ENCODE measurements around the gene SPATA46.

GRCh38 chr1:162407539-162407938 lies 30.9 kb upstream of the SPATA46 start:
- TF ChIP-seq CTCF (conservative IDR thresholded peaks at IDR 0.05; ENCODE audit: low read length) = no peak
- TF ChIP-seq EZH2phosphoT487 (IDR thresholded peaks at IDR 0.05; ENCODE audit: borderline replicate concordance, low read depth, low read length) = no peak
